GM18873 (cell line): ENCODE results near the gene LBHD2.
"Not testable (repeated sequence)": the region's sequence is repeated elsewhere in the genome, so short reads cannot be mapped to it uniquely, and the experiment has no call there.

Experiments used
- ATAC-seq: cut with Tn5 transposase; IDR thresholded peaks from one replicate; pipeline ENCODE4 v1.9.1; 2021; ENCODE audit warnings: mild to moderate bottlenecking, moderate library complexity, moderate number of reproducible peaks; ENCODE audit not compliant: unreplicated experiment, low FRiP score

Gene LBHD2

DNA sequence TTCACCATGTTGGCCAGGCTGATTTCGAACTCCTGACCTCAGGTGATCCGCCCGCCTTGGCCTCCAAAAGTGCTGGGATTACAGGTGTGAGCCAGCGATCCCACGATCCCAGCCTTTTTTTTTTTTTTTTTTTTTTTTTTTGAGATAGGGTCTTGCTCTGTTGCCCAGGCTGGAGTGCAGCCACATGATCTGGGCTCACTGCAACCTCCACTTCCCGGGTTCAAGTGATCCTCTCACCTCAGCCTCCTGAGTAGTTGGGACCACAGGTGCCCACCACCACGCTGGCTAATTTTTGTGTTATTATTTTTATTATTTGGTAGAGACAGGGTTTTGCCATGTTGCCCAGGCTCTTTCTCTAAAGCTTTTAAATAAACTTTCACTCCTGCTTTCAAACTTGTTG is 33.5 kb downstream of the LBHD2 start:
- not testable (repeated sequence) for ATAC-seq

DNA sequence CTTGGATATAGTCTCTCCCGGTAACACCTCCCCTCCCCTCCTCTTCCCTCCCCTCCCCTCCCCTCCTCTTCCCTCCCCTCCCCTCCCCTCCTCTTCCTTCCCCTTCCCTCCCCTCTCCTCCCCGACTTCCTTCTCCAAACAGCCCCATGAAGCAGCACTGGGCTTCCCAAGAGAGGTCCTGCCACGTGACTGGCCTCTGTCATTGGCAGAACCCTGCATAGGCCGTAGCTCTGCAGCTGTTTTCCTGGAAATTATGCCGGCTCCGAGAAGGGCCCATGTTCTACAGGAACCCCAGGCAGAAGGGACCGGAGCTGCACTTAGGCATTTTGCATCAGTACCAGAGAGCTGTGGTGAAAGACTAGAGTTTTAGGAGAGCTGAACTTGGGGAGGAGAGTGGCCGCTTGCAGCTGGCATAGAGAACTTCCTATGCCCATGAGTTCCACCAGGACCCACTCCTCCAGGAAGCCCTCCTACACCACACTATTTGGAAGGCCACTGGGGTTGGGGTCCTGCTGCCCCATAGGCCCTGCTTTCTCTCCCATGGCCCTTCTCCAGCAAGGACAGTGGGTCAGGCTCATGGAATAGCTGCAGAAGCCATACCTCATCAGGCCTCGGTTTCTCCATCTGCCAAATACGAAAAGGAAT is 34.1 kb downstream of the LBHD2 start:
- ATAC-seq: no peak

DNA sequence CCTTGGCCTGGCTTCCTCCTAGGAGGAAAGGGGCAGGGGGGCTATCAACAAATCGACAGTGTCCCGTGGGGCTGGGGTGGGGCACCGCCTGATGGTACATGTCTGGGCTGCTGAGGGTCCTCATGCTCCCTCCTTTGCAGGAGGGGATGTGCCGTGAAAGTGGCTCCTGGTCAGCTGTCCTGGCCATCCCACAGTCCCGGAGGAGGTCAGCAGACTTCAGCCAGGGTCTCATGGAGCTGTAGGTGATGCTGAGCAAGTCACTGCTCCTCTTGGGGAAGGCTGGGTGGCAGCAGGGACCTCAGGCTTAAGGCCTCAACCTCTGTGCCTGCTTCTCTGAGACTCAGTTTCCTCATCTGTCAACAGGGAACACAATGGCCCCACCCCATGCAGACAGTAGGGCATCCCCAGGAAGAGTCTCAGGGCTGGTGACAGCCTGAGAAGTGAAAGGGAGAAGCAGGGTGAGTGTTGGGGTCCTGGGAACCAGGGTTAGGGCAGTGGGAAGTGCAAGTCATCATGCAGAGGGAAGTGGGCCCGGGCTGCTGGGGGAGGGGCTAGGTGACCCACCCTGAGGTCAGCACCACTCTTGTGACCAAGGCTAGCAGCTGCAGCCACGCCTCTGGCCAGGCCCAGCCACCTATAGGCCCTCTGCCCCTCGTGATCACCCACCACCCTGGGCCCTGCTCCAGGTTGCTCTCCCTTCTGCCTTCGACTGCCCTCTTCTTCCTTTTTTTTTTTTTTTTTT is 34.8 kb downstream of the LBHD2 start:
- ATAC-seq: no peak

DNA sequence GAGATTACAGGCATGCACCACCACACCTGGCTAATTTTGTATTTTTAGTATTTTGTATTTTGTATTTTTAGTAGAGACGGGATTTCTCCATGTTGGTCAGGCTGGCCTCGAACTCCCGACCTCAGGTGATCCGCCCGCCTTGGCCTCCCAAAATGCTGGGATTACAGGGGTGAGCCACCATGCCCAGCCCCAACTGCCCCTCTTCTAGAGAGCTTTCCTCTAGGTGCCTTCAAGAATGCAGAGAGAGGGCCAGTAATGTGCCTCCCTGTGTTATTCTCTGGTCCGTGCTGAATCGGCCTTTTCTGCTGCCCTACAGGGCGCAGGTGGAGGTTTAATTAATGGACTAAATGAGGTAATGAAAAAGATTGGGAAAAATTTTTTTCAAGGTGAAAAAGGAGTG is 35.5 kb downstream of the LBHD2 start:
- ATAC-seq: not testable (repeated sequence)

DNA sequence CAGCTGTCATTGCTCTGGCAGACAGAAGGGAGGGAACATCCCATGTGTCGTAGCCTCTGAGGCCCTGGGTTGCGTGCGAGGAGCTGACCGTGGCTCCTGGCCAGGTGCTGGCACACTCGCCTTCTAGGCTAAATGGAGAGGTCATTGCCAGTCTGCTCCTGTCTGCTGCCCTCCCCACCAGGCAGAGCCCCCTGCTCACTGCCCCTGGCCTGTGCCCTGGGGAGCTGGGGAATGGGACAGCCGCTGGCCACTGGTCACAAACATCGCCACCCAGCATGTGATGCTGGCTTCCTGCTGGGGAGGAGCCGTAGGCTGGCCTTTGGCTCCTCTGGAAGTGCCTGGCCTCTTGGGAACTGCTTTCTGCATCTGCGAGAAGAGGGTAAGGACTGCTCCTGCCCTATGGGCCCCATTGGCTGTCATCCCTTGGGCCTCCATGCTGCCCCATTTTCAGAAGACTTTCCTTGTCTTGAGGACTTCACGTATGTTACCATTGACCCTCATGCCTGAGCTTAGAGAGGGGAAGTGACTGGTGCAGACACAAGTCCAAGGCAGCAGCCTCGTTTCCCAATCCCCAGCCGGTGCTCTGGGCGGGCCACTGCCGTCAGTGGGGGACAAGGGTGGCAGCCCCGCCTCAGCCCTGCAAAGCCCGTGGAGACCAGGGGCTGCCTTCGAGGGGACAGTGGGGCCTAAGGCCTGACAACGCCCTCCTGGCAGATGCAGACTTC is 37.3 kb downstream of the LBHD2 start:
- no peak for ATAC-seq

DNA sequence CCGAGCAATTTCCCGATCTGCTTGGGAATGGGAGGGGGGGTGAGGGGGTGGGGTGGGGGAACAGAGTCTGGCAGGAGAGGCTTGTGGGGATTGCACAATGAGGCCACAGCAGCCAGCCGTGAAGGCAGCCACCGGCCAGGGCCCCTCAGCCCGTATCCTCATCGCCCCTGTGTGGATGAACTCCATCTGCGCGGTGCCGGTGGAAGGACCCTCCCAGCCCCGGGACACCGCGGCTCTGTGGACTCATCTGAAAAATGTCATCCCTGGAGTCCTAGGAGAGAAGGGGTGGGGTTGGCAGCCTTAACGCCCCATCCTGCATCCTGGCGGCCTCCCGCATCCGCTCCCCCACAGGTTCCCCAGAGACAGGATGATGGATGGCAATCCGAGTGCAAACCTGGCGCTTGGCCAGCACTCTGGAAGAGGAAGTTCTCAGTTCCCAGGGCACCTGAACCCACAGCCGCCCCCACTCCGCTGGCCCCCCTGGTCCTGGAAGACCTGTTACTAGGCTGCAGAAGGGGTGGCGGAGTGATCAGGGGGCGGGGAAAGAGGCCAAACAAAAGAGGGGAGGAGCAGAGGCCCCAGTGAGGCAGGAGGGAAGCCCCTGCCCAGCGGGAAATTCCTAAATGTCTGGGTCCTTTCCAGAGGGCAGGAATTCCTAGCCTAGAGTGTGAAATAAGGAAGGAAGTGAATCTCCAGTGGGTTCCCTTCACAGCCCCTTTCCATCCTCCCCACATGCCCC is 38.0 kb downstream of the LBHD2 start:
- no peak for ATAC-seq

DNA sequence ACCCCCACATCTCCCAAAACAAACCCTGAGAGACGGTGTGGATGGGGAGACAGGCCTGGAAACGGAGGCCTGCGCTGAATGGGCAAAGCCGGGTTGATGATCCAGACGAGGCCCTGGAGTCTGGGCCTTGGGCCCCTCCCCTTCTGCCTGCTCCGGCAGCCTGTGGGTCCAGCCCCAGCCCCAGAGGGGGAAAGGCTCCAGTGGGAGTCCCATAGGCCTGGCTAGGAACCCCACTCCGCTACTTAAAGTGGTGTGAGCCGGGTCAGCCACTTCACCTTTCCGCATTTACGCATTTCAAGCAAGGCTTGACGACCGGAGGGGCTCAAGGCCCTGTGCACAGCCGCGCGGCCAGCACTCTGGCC is 38.6 kb downstream of the LBHD2 start:
- ATAC-seq: no peak

DNA sequence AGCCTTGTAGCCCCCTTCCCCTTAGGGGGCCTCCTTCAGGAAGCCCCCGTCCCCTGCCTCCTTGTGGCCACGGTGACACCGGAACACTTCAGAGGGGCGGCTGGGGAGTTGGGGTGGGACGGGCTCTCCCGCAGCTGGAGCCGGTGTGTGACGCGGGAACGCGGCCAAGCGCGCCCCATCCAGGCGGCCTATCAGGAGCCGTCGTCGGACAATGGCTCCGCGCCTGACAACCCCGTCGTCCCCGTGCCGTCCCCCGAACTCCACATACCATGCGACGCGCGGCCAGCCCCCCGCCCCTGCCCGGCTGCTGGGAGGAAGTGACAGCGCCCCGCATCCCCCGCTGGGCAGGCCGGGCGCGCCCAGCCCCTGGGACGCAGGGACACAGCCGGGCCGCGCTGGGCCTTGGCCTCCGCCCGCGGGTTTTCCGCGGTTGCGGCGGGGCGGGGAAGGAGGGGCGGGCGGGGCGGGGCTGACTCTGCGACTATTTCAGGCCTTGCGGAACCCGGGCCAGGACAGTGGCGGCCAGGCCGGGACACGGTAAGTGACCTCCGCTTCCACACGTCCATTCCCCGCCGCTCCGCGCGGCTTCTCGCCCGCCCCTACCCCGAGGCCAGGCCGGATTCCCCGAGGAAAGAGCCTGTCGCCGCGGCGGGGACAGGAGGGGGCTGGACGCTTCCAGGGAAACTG is 39.1 kb downstream of the LBHD2 start, which contains the start of gene TNFAIP2:
Gene TNFAIP2, plus strand, starts transcription at position 515 of the 687 bp plus-strand sequence. CDS start 2,997 bp downstream, outside the sequence.
- no peak for ATAC-seq

DNA sequence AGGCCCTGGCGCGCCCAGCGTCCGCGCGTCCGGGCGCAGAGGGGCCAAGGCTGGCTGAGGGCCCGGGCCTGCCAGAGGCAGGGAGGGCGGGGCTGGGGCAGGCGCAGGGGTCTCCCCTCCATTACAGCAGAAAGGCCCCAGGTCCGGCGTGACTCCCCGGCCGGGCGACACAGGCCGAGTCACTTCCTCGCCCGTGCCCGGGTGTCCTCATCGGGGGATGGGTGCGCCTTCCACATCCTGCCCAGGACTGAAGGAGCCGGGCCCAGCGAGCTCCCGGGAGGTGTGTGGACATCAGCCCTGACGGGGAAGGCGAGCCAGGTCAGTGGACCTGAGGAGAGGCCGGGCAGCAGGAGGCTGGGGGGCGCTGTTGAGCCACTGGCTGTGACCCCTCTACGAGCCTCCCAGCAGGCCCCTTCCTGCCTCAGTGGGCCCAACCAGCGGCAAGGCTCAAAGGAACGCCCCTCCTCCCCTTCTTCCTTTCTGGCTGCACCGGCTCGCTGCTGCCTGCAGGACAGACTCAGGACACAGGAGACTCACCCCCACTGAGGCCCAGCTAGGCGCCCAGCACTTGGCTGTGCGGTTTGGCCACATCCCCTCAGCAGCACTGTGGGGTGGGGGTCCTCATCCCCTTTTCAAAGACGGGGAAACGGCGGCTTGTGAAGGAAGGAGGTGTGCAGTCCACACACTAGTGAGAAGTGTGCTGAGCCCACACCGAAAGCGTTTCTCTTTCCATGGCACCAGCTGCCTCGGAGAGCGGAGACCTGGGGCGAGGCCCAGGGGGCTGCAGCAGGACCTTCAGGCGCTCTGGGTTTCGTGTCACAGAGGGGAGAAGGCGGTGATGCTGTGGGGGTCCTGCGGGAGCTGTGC is 39.9 kb downstream of the LBHD2 start:
- ATAC-seq: no peak

DNA sequence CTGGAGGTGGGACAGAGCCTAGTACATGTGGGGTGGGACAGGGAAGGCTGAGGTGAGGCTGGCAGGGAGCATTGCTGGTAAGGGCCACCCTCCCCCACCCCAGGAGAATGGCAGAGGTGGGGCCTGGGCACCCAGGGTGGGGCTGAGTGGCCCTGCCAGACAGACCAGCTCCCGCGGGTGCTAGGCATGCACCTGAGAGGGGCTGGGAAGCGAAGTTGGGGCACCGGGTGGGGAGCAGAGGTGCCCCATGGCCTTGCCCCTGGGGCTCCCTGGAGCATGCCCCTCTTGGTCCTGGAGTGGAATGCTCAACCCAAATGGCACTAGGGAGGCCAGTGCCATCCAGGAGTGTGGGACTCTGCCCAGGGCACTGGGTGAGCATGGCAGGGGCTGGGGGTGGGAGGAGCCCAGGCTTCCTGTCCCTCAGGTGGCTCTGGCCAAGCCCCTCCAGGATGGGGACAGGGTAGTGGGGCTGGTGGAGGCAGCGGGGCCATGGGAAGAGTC is 40.5 kb downstream of the LBHD2 start:
- ATAC-seq: no peak

DNA sequence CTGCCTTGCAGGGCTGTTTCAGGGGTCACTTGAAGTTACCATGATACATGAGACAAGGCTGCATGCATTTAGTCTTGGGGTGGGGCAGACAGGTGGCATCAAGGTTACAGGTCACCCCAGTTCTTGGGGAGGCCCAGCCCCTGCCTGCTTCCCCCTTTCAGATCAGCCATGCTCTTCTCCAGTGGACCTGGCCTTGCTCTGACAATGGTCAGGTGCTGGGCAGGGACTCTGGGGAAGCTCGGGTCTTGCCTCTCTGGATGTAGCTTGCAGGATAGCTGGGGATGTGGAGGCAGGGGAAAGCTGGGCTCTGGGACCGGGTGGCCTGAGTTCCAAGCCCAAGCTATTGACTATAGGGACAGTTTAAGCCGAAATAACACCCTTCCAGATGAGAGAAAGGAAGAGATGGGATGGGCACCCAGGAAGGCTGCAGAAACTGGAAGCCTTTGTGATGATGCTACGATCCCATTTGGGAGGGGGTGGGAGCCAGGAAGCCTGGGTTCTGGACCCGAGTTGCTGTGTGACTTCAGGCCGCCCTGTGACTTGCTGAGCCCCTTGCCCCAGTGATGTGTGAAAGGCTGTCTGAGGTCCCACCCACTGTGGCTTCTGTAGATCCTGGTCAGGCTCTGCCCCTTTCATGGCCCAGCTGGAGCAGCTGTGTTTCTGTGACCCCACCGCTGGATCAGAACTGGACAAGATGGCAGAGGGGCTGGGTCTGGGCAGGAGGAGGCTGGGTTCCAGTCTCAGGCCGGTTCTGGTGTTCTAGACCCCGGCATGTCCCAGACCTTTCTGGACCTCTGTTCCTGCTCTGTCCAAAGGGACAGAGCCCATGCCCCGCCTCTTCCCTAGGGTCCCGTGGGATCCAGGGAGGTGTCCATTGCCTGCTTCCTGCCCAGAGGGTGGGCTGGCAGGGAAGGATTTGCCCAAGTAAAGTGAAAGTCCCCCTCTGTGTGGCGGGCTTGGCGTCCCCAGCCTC is 41.4 kb downstream of the LBHD2 start:
- ATAC-seq: no peak

DNA sequence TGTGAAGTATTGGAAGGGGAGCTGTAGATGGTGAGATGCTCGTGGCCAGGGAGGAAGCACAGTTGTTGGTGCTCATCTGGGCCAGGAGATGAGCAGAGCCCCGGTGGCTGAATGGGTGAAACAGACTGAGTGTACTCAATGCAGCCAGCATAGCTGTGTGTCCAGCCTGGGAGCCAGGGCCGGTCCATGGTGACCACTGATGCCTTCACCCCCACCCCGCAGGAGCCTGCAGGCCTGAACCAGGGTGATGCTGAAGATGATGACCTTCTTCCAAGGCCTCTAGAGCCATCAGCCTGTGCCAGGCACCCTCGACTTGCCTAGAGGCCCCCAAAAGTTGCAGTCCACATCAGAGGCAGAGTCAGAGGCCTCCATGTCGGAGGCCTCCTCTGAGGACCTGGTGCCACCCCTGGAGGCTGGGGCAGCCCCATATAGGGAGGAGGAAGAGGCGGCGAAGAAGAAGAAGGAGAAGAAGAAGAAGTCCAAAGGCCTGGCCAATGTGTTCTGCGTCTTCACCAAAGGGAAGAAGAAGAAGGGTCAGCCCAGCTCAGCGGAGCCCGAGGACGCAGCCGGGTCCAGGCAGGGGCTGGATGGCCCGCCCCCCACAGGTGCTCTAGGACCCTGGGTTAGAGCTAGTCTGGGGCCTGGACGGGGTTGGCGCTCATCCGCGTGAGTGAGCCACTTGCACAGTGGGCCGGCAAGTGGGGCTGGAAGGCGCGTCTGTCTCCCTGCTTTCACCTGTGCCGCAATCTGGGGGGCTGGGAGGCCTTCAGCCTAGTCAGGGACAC is 42.3 kb downstream of the LBHD2 start:
- ATAC-seq: no peak

DNA sequence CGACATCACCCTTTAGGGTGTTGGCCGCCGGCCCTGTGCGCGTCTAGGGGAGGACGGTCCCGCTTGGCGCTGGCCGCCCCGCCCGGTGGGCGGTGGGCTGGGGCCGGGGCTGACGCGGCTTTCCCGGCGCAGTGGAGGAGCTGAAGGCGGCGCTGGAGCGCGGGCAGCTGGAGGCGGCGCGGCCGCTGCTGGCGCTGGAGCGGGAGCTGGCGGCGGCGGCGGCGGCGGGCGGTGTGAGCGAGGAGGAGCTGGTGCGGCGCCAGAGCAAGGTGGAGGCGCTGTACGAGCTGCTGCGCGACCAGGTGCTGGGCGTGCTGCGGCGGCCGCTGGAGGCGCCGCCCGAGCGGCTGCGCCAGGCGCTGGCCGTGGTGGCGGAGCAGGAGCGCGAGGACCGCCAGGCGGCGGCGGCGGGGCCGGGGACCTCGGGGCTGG is 42.9 kb downstream of the LBHD2 start:
- ATAC-seq: no peak

DNA sequence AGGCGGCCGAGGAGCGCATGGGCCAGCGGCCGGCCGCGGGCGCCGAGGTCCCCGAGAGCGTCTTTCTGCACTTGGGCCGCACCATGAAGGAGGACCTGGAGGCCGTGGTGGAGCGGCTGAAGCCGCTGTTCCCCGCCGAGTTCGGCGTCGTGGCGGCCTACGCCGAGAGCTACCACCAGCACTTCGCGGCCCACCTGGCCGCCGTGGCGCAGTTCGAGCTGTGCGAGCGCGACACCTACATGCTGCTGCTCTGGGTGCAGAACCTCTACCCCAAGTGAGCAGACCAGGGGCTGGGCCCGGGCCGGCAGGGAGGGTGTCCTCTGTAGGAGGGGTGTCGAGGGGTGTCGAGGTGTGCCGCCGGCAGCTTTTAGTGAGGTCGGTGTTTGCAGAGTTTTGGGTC is 43.3 kb downstream of the LBHD2 start:
- no peak for ATAC-seq

DNA sequence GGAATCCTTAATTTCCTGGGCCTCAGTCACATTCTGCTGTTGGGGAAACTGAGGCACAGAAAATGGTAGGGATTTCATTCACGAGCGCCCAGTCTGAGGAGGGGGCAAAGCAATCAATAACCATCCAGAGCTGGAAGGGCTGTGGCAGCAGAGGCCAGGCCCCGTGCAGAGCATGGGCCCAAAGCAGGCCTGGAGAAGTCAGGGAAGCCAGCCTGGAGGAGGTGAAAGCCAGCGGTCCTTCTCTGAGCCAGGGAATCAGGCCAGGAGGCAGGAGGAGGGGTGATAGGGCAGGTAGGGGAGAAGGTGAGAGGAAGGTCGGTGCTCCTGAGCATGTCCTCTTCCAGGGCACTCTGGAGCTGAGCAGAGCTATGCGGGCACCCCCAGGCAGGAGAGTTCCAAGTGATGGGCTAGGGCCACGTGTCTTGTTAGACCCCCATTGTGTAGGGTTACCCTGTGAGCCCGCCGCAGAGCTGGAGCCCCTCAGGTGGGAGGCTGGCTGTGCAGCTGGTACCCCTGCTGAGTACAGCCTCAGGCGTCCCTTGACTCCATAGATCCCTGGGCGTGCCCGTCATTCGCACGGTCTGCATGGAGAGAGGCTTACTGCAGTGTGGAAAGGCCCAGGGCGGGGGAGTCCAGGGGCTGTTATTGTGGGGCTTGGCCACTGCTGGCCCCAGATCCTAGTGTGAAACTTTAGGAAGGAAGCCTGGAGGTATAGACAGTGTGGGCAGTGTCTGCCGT is 44.0 kb downstream of the LBHD2 start:
- no peak for ATAC-seq

DNA sequence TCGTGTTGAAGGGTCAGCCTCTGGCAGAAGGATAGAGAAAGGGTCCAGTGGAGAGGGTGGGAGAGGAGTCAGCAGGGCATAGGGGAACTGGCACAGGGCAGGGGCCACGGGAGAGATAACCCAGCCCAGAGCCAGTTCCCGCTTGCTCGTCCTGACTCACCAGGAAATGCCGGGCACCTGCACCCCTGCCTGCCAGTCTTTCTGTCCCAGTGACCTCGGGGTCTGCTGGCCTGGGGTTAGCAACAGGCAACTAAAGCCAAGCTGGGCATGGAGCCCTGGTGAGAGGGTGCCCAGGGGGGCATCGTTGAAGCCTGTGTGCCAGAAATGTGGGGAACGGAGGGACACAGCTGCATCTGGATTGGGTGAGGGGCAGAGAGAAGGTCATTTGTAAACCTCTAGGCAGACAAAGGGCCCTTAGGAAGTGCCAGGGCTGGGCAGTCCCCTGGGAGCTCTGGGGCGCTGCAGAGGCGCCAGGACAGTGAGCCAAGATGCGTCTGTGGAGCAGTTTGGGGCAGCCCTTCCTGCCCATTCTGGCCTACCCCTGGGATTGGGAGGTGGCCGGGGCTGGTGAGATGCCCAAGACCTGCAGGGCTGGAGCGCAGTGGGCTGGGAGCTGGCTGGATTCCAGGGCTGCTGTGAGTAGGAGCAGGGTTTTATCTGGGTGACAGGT is 44.8 kb downstream of the LBHD2 start:
- no peak for ATAC-seq
